HG03097 (cell line): ENCODE measurements around the gene LPP.

ENCODE experiments used
- ATAC-seq: cut with Tn5 transposase; IDR thresholded peaks from one replicate; pipeline ENCODE4 v1.9.1; 2021; ENCODE audit not compliant: unreplicated experiment, low FRiP score

Gene LPP

DNA sequence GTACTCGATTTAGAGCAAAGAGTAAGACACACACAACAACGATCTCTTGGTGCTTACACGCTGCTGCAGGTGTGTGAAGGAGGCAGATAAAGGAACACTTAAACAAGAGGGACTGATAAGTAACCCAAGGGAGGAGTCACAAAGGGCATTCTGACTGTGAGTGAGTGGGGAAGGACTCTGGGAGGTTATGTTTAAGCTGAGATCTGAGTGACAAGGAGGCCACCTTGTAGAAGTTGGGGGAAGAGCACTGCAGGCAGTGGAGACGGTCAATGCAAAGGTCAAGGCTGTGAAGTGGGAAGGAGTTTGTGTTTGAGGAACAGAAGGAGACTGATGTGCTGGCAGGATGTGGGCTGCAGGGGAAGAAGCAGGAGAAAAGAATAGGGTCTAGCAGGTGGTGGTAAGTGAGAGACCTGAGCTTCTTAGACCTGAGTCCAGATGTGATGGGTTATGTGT lies 63.1 kb downstream of the LPP start:
- ATAC-seq = no peak

DNA sequence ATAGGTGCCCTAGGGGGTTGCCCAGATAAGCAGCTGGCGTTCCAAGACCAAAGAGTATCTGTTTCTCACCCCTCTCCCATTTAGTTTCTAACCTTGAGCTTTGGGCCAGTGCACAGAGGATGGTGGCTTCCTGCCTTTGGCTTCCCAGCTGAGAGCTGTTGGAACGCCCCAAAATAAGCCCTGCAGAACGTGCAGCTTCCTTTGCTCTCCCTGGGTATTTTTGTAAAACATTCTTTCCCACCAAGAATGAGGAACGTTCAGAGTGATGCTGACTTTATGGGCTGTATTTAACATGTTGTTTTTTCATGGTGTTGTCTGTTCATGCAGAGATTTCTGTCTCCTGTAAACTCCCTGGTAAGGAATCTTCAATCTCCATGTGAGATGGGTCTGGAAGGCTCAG lies 63.8 kb downstream of the LPP start:
- ATAC-seq = no peak

DNA sequence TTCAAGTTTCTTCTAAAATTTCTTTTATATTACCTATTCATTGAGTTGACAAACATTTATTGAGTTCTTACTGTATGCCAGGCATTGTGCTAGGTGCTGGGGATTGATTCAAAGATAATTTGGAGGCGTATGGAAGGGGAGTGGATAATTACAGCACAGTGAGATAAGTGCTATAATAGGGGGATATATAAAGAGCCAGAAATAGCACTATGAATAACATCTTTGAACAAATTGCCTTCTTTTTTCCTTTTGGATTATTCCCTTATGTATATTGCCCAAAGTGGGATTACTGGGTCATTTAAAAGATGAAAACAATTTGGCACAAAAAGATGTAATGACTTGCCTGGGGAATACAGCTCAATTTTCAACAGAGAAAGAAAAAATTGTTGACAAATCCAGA lies 64.6 kb downstream of the LPP start:
- no peak for ATAC-seq

DNA sequence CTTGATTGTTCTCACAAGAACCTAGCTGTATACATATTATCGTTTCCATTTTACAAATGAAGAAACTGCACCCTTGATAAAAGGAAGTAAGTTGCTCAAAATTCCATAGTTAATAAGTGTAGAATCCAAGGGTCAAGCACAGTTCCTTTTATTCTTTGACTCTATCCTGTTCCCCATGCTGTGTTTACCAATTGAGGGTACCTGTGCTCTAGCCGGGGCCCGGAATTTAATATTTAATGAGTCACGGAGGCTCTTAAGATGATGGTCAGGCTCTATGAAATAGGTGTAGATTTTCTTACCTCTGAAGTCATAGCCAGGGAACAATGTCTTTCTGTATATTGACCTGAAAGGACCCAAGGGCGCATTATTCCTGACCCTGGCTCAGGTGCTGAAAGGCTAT lies 65.2 kb downstream of the LPP start:
- no peak for ATAC-seq

DNA sequence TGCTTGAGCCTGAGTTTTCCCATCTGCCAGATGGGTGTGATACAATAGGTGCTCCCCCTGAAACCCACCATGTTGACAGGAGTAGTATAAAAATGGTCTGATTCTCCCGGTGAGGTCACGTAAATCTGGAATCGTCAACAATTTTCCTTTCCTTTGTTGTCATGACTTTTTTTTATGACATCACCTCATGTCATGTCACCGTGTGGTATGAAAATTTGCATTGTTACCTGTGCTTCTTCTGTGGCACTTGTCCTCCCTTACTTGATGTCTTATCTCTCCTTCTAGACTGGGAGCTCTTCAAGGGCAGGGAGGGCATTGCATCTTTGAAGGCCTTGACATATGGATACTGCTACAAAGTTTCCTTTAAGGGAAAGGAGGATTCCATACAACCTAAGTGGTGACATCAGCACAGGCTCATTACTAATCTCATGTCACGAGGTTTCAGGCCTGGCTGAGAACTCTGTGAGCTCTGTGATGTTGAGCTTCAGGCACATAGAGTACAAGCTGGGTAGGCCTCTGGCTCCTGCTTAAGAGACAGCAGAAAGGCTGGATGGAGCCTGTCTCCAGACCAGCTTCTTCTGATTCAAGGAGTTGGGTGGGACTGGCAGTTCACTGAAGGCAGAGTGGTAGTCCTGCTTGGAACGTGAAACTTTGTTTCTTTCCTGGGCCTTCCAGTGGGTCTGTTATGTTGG lies 66.3 kb downstream of the LPP start:
- no peak for ATAC-seq

DNA sequence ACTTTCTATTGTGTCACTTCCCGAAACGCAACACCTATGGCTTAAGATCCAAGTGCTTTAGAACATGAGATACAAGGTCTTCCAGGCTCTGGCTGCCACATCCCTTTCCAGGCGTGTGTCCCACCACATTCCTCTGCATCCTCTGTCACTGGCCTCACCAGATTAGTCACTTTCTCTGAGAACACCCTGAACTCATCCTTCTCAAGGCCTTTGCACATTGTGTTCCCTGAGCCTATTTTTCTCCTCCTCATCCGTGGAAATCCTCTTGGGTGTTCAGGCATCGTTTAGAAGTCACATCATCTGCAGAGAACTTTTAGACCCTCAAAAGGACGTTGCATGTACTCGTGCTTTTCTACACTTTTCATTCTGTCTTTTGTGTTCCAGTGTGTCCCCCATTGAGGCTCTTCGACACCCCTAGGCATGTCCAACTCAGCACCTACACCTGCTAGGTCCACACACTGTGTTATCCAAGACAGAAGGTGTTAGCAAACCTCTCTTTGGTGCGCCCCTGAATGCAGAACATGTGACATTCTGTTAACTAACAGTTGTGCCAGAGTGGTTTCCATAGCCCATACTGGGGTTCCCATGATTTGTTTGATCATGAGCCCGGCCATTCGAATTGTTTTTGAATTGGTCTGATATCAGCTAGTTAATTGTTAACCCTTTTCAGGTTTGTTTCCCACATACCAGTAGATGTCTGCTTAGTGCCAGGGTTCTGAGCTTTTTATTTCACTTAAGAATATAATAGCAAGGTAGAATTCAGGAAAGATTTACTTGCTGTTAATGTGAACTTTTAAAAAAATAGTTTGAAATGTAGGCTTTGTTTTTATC lies 67.2 kb downstream of the LPP start:
- ATAC-seq = no peak

DNA sequence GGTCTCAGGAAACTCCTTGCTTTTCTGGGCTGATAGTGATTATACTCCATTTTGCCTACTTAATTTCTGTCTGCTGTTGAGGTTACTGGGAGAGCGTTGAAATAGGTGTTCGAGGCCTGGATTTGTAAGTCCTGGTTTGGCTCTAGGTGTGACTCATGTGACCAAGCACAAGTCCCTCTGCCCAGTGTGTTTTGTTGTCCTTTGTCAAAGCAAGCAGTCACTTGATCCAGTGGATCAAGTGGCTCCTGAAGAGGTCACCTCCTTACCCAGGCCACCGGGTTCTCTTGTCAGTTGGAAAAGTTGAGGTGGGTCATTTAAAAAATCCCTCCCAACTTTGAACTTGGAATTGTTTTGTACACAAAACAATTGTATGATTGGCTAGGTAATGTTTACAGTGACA lies 70.0 kb downstream of the LPP start:
- ATAC-seq = no peak

DNA sequence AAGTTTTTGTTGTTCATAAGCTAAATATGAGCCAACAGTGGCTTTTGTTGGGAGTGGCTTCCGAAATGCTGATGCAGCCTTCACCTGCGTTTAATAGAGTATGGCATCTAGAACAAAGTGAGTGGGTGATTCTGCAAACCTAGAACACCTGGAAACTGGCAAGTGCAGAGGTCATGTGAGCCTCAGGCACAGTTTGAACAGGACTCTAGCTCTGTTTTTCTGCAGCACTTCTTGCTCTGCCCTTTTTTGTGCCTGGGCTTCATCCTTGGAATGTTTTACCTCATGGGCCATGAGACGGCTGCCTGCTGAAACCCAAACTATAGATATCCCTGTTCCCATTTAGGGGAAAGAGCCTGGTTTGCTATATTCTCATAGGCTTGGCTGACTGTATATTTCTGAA lies 73.5 kb downstream of the LPP start:
- no peak for ATAC-seq

DNA sequence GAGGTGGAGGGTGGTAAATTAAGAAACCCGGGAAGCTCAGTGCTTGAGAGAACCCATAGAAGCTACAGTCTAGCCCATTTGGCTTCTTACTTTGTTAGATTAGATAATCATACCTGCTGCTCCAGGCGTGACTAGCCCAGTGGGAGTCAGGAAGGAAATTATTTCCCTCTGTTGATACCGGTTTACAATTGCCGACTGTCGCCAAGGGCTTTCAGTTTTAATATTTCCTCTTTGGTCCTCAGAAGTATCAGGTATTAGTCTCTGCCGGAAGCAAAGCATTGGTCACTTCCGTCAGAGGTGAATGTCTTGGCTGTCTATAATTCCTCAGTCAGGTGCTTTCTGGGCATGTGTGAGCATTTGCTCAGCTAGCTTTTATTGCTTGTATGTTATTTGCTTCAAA lies 75.2 kb downstream of the LPP start:
- ATAC-seq = no peak

DNA sequence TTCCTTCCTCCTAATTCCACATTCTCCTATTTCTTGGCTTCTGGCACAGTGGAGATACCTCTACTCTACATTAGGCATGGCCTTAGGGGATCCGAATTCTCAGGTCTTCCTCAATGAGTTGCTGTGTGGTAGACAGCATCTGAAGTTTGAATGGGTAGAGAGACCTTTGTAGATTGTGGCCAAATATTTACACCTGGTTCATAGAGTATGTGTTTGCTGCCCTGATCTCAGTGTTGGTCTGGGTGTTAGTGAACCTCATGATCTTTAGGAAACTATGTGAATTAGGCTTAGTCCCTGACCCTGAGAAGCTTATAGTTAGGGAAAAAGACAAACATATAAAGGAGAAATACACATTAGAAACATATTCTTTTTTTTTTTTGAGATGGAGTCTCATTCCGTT lies 75.8 kb downstream of the LPP start:
- no peak for ATAC-seq

DNA sequence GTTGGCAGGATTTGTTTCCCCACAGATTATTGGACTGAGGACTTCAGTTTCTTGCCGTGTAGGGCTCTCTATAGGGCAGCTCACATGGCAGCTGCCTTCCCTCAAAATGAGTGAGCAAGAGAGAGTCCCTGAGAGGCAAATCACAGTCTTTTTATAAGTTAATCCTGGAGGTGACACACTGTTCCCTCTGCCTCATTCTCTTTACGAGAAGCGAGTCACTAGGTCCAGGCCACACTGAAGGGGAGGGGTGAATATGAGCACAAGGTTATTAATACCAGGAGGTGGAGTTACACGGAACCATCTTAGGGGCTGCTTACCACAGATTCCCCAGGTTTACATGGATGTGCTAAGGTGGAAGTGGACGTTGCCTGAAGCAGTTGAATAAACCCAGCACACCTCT lies 77.0 kb downstream of the LPP start:
- ATAC-seq = no peak

DNA sequence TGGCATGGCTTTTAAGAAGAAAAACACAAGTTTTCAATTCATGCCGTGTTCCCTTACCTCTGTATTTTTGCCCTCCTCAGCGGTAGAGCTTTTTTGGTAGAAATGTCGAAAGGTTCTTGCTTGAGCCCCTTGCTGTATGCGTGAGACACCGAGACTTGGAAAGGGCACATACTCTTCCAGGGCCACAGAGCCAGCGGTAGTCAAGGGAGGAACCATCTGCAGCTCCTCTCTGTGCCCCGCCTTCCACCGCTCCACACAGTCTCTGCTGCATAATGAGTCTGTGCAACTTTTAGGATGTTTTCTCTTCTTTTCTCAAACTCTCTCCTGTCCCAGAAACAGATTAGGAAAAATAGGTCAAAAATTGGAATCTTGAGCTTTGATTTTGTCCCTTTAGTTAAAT lies 77.5 kb downstream of the LPP start:
- ATAC-seq = no peak

DNA sequence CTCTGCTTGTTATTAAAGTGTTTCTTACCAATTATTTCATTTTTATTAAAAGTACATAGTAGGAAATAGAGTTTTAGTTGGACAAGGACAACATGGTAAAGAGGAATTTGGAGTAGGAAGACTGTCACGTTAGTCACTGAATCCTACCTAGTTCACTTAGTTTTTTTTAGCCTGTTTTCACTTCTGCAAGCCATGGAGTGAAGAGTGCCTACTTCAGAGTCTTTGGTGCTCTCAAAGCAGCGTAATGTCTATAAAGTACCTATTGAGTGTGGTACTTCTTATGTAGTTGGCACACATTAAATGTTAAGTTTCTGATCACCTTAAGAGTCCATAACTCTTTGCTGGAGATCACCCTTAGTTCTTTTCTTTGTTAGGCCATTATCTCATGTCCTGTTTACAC lies 78.7 kb downstream of the LPP start:
- ATAC-seq = no peak

DNA sequence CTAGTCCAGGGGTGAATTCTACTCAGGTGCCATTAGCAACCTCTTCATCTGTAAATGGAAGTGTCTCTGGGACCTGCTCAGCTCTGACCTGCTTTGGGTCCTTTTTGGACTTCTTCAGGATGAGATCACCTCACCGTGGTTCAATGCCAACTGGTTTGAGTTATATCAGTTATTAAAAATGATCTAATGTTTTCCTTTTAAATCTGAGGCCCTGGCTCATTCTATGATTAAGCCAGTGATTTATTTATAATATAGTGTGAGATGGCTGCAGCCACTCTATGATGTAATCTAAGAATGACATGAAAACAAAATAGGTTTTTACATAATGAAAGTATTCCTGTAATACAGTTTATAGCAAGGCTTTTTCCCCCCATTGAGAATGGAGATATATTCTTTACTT lies 79.4 kb downstream of the LPP start:
- no peak for ATAC-seq

DNA sequence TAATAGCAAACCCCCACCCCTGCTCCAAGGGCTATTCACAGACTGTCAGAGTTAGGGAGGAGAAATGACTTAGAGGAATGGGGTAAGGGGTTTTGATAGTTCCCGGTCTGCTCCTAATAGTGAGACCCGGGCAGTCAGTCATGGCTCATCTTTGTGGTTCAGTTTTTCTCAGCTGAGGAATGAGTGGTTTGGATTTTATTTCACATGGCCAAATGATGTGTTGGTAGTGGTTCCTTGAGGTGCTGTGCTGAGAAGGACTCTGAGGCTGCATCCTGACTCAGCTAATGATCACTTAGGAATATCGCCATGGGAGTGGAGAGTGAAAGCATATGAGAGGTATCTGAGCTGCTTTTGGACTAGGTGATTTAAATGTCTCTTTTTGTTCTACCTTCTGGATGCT lies 80.2 kb downstream of the LPP start:
- ATAC-seq = no peak

DNA sequence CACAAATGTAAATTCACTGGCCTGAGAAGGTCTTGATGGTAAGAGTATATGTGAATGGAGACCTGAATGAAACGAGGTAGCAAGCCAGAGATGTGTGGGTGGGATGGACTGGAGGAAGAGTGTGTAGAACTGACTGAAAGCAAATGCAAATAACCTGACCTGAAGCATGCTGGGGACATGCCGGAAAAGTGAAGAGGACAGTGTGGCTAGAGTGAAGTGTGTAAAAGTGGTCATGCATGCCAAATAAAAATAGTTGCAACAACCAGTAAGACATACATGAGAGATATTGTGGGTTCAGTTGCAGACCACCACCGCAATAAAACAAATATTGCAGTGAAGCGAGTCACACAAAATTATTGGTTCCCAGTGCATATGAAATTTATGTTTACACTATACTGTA lies 82.3 kb downstream of the LPP start:
- ATAC-seq = no peak

DNA sequence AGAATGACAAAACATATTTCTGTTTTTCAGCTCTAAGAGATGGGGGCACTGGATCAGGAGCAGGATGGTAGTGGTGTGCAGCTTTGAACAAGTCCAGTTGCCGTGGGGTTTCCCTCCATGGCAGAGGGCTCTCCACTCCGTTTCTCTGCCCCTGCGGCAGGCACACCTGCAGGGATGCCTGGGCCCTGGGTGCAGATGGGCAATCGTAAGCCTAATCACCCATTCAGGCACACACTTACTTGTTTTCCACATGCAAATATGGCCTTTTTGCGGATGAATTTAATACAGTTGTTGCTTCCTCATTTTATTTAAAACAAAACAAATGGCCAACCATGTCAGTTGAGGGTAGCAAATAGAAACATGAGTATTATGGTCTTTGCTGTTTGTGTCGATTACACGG lies 85.1 kb downstream of the LPP start:
- no peak for ATAC-seq

DNA sequence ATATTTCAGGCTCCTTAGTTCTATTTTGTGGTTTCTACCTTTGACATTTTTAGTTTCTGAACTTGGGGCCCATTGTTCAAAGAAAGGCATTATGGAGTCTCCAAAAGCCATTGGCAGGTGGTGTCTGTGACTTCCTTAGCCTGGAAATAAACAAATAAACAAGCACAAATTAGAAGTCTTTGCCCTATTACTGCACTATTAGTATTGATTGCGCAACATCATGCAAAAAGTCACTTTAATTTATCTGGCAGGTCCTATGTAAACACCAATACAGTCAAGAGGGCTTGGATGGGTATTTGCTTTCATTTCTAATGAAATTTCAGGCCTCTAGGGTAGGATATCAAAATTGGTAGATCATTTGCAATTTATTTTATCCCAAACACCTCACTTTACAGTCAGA lies 85.6 kb downstream of the LPP start:
- ATAC-seq = no peak

DNA sequence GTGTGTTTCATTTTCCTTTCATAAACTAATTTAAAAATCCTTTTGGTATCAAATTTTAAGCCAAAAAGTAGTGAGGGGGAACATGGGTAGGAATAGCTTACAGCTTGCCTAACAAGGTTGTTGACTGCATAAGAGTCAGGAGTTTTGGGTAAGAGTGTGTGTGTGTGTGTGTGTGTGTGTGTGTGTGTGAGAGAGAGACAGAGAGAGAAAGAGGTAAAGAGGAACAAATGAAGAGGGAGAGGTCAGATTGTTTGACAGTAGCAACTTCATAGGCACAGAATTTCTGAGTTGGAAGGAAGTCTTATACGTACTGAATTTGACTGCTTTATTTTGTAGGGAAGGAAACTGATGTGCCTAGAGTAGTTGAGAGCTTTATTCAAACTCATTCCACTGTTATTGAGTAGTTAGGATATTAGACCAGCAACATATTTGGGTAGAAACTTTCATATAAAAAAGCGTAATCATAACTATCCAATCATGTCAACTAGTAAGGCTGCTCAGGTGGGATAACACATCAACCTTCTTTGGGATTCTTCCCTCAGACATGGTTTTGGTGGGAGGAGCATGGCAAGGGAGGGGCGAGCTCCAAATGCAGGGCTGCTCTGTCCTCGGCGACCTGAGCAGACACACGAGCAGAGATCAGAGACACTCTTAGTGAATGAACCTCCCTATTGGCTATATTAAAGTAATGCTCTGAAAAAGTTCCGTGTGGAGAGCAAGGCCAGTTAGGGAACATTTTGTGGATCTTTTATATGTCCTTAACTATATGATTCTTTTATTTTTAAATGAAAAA lies 86.4 kb downstream of the LPP start:
- ATAC-seq = no peak

DNA sequence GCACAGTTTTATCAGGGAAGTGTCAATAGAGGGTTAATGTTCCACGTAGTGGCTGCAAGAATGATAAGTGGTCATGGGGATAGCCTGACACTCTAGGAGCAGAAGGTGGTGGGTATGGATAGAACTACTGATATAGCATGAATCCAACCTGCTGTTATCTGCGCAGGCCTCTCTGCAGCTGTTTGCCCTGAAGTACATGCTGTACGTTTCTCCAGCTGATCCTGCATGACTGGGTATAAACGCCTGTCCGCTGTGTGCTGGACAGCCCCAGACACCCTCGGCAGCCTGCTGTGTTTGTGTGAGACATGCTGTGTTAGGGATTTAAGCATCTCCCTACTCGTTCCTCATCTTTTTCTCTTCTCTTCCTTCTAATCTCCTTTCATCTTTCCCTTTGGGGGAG lies 87.1 kb downstream of the LPP start:
- ATAC-seq = no peak

DNA sequence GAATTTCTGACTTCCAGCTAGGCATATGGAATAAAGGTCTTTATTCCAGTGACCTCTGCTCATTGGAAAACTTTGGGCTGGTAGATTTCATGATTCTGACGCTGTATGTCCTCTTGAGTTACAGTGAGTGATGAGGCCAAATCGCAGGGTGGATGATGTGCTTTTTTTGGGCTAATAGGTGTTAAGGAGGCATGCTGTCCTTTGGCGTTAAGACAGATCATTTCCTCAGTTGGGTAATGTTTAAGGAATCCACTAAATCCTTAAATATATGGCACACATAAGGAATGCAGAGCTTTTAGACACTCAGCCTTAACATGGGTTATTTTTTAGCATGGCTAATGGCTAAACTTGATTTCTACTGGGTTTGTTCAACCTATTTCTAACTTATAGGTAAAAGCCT lies 87.9 kb downstream of the LPP start:
- ATAC-seq = no peak
